GM12801 (cell line): ENCODE results near the gene ZCCHC2.

Experiments used
- CTCF ChIP-seq: IDR thresholded peaks from one replicate; pipeline ENCODE4 v1.5.1; 2011; ENCODE audit warnings: control low read depth; ENCODE audit not compliant: insufficient read length; ENCODE audit errors: extremely low read depth

Gene ZCCHC2

GRCh38 chr18:62625019-62625418 is 102.2 kb downstream of the ZCCHC2 start:
- no peak for TF ChIP-seq CTCF
